Measurements from ENCODE around the gene ESR2.
"Not testable (repeated sequence)": the region's sequence is repeated elsewhere in the genome, so short reads cannot be mapped to it uniquely, and the experiment has no call there.

ESR2 gene

GRCh38 chr14:64062381-64063115, 231.6 kb downstream of the ESR2 start:
- TF ChIP-seq POLR2AphosphoS5 (IDR thresholded peaks at IDR 0.05; ENCODE audit: low read depth, low read length) (no peak), POLR2A (IDR thresholded peaks at IDR 0.05; ENCODE audit: low read depth, low read length) (no peak), TAF1 (IDR thresholded peaks at IDR 0.05; ENCODE audit: borderline replicate concordance, low read depth, low read length) (no peak)
- DNase-seq (ENCODE audit: insufficient read length), result no peak
- no peak for FAIRE-seq

- FAIRE-seq (no peak), DNase-seq (ENCODE audit: insufficient read length) (no peak)
- TF ChIP-seq POLR2A (IDR thresholded peaks at IDR 0.05; ENCODE audit: low read depth, low read length), result no peak
- no peak for TF ChIP-seq TAF1 (IDR thresholded peaks at IDR 0.05; ENCODE audit: borderline replicate concordance, low read depth, low read length)
- no peak for TF ChIP-seq POLR2AphosphoS5 (IDR thresholded peaks at IDR 0.05; ENCODE audit: low read depth, low read length)
These were observed 232.5 kb downstream of the ESR2 start for GRCh38 chr14:64061706-64062105.

GRCh38 chr14:64061115-64061514, 233.1 kb downstream of the ESR2 start:
- DNase-seq (ENCODE audit: insufficient read length), result no peak
- TF ChIP-seq POLR2AphosphoS5 (IDR thresholded peaks at IDR 0.05; ENCODE audit: low read depth, low read length) (no peak), TAF1 (IDR thresholded peaks at IDR 0.05; ENCODE audit: borderline replicate concordance, low read depth, low read length) (no peak)
- FAIRE-seq, result no peak

- FAIRE-seq (peak; percentile 48), DNase-seq (ENCODE audit: insufficient read length) (no peak)
- no peak for TF ChIP-seq POLR2A (IDR thresholded peaks at IDR 0.05; ENCODE audit: low read depth, low read length)
- TF ChIP-seq POLR2AphosphoS5 (IDR thresholded peaks at IDR 0.05; ENCODE audit: low read depth, low read length), result no peak
- TF ChIP-seq TAF1 (IDR thresholded peaks at IDR 0.05; ENCODE audit: borderline replicate concordance, low read depth, low read length), result no peak
These were observed 233.5 kb downstream of the ESR2 start for GRCh38 chr14:64060648-64061096.

GRCh38 chr14:64060199-64060545, 234.0 kb downstream of the ESR2 start:
- TF ChIP-seq POLR2AphosphoS5 (IDR thresholded peaks at IDR 0.05; ENCODE audit: low read depth, low read length) (no peak), TAF1 (IDR thresholded peaks at IDR 0.05; ENCODE audit: borderline replicate concordance, low read depth, low read length) (no peak), POLR2A (IDR thresholded peaks at IDR 0.05; ENCODE audit: low read depth, low read length) (no peak)
- DNase-seq (ENCODE audit: insufficient read length), result no peak
- FAIRE-seq, result no peak

- DNase-seq (ENCODE audit: insufficient read length) (no peak), FAIRE-seq (no peak)
- TF ChIP-seq POLR2AphosphoS5 (IDR thresholded peaks at IDR 0.05; ENCODE audit: low read depth, low read length) (no peak), POLR2A (IDR thresholded peaks at IDR 0.05; ENCODE audit: low read depth, low read length) (no peak), TAF1 (IDR thresholded peaks at IDR 0.05; ENCODE audit: borderline replicate concordance, low read depth, low read length) (no peak)
These were observed 234.5 kb downstream of the ESR2 start for GRCh38 chr14:64059454-64060198.

- no peak for DNase-seq (ENCODE audit: insufficient read length)
- TF ChIP-seq POLR2A (IDR thresholded peaks at IDR 0.05; ENCODE audit: low read depth, low read length), result no peak
- TF ChIP-seq TAF1 (IDR thresholded peaks at IDR 0.05; ENCODE audit: borderline replicate concordance, low read depth, low read length), result no peak
- no peak for TF ChIP-seq POLR2AphosphoS5 (IDR thresholded peaks at IDR 0.05; ENCODE audit: low read depth, low read length)
- FAIRE-seq, result no peak
These were observed 240.2 kb downstream of the ESR2 start for GRCh38 chr14:64053694-64054669.

- FAIRE-seq (no peak), DNase-seq (ENCODE audit: insufficient read length) (no peak)
- TF ChIP-seq POLR2AphosphoS5 (IDR thresholded peaks at IDR 0.05; ENCODE audit: low read depth, low read length), result no peak
- no peak for TF ChIP-seq TAF1 (IDR thresholded peaks at IDR 0.05; ENCODE audit: borderline replicate concordance, low read depth, low read length)
- no peak for TF ChIP-seq POLR2A (IDR thresholded peaks at IDR 0.05; ENCODE audit: low read depth, low read length)
These were observed 244.4 kb downstream of the ESR2 start for GRCh38 chr14:64049616-64050381.

- FAIRE-seq (no peak), DNase-seq (ENCODE audit: insufficient read length) (no peak)
- TF ChIP-seq TAF1 (IDR thresholded peaks at IDR 0.05; ENCODE audit: borderline replicate concordance, low read depth, low read length) (no peak), POLR2A (IDR thresholded peaks at IDR 0.05; ENCODE audit: low read depth, low read length) (no peak), POLR2AphosphoS5 (IDR thresholded peaks at IDR 0.05; ENCODE audit: low read depth, low read length) (no peak)
These were observed 249.1 kb downstream of the ESR2 start for GRCh38 chr14:64045091-64045490.

- DNase-seq (ENCODE audit: insufficient read length); FAIRE-seq: not testable (repeated sequence)
These were observed 250.9 kb downstream of the ESR2 start for GRCh38 chr14:64043296-64043695.

GRCh38 chr14:64040044-64040443, 254.1 kb downstream of the ESR2 start:
- TF ChIP-seq POLR2AphosphoS5 (IDR thresholded peaks at IDR 0.05; ENCODE audit: low read depth, low read length), result no peak
- no peak for TF ChIP-seq POLR2A (IDR thresholded peaks at IDR 0.05; ENCODE audit: low read depth, low read length)
- no peak for TF ChIP-seq TAF1 (IDR thresholded peaks at IDR 0.05; ENCODE audit: borderline replicate concordance, low read depth, low read length)
- FAIRE-seq (no peak), DNase-seq (ENCODE audit: insufficient read length) (no peak)
